D721Med (cell line): ENCODE data around the gene CRLF1.

ENCODE experiments used
- DNase-seq: peaks from one replicate; pipeline ENCODE4 v3.0.0; 2011; ENCODE audit warnings: low spot score; ENCODE audit not compliant: insufficient read length
- FAIRE-seq: peaks from 2 replicates; lab custom pipeline; 2011; peaks lifted over from hg19 to GRCh38; lab: Jason Lieb, UNC
- TF ChIP-seq, protein P1 (sequence below): IDR thresholded peaks from 2 replicates; pipeline ENCODE4 v1.5.1; 2012; ENCODE audit warnings: mild to moderate bottlenecking, control low read depth; ENCODE audit not compliant: insufficient read depth; ENCODE audit errors: missing control alignments

Gene CRLF1

GRCh38 chr19:18577365-18577914, 29.2 kb downstream of the CRLF1 start:
- FAIRE-seq (no peak), DNase-seq (no peak)
- TF ChIP-seq, protein P1, sequence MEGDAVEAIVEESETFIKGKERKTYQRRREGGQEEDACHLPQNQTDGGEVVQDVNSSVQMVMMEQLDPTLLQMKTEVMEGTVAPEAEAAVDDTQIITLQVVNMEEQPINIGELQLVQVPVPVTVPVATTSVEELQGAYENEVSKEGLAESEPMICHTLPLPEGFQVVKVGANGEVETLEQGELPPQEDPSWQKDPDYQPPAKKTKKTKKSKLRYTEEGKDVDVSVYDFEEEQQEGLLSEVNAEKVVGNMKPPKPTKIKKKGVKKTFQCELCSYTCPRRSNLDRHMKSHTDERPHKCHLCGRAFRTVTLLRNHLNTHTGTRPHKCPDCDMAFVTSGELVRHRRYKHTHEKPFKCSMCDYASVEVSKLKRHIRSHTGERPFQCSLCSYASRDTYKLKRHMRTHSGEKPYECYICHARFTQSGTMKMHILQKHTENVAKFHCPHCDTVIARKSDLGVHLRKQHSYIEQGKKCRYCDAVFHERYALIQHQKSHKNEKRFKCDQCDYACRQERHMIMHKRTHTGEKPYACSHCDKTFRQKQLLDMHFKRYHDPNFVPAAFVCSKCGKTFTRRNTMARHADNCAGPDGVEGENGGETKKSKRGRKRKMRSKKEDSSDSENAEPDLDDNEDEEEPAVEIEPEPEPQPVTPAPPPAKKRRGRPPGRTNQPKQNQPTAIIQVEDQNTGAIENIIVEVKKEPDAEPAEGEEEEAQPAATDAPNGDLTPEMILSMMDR = no peak

DNA sequence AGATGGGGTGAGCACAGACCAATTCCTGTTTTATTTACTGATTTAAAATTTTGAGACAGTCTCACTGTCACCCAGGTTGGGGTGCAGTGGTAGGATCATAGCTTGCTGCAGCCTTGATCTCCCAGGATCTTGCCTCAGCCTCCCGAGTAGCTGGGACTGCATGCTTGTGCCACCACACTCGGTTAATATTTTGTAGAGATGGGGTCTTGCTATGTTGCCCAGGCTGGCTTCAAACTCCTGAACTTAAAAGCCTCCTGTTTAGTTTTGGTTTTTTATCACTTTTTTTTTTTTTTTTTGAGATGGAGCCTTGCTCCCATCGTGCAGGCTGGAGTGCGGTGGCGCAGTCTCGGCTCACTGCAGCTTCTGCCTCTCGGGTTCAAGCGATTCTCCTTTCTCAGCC, 30.2 kb downstream of the CRLF1 start:
- FAIRE-seq = no peak
- TF ChIP-seq, protein P1 = no peak
- no peak for DNase-seq

DNA sequence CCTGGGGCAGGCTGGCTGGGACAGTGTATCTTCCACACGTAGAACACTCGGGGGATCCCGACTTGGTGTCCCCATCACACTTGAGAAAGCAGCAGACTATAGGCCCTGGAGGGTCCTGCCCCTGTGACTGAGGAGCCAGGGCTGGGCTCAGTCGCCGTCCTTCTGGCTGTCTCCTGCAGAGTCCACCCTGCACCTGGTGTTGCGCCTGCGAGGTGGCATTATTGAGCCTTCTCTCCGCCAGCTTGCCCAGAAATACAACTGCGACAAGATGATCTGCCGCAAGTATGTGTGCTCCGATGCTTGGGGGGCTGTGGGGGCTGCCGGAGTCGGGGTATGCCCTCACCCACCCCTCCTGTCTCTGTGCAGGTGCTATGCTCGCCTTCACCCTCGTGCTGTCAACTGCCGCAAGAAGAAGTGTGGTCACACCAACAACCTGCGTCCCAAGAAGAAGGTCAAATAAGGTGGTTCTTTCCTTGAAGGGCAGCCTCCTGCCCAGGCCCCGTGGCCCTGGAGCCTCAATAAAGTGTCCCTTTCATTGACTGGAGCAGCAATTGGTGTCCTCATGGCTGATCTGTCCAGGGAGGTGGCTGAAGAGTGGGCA, 31.8 kb downstream of the CRLF1 start:
- TF ChIP-seq, protein P1 = no peak
- no peak for FAIRE-seq
- no peak for DNase-seq

GRCh38 chr19:18571564-18572344, 34.8 kb downstream of the CRLF1 start, which contains the start of gene UBA52:
TSS of gene UBA52 (plus strand) at chr19:18571857. CDS start at chr19:18573301, 1,444 bp downstream.
- FAIRE-seq (no peak), DNase-seq (peak; percentile 77)
- TF ChIP-seq, protein P1 = no peak

GRCh38 chr19:18568367-18568766, 38.2 kb downstream of the CRLF1 start:
- DNase-seq = no peak
- FAIRE-seq = no peak
- TF ChIP-seq, protein P1 = no peak

DNA sequence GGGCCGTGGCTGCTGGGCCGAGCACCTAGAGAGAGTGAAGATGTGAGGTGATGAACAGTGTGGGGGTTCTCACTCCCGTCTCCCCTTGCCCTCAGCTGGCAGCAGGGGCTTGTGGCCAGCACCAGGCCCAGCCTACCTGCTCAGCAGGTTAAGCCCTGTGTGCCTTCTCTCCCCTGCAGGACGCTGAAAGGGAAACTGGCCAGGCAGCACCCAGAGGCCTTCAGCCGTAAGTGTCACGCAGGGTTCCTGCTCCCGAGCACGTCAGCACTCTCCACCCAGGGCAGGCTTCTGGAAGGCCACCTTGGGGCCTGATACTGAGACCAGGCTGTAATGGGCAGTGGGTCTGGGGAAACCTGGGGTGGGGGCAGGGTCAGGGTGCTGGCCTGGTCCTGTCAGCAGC, 39.6 kb downstream of the CRLF1 start:
- TF ChIP-seq, protein P1 = no peak
- DNase-seq (no peak), FAIRE-seq (no peak)
